H9 (cell line): ENCODE measurements around the gene TENM4. TPM values are rescaled to one million over a fixed set of nuclear protein-coding genes. Genes with fewer than 3 reads are reported as not detected.

Experiments used
- DNase-seq: peaks from one replicate; pipeline ENCODE4 v3.0.0-alpha.2; 2017
- H2AFZ ChIP-seq: one replicate; pipeline ENCODE4 v1.6.1; 2013; ENCODE audit warnings: mild to moderate bottlenecking, low read length, control low read depth, moderate library complexity
- H2AK5ac ChIP-seq: 2 replicates; pipeline ENCODE4 v1.6.1; 2013; ENCODE audit warnings: low read length, control low read depth, mixed read lengths; ENCODE audit not compliant: insufficient read length
- H2BK120ac ChIP-seq: one replicate; pipeline ENCODE4 v1.6.1; 2013; ENCODE audit warnings: low read depth, mild to moderate bottlenecking, low read length, control low read depth, inconsistent platforms; ENCODE audit not compliant: poor library complexity, severe bottlenecking
- H2BK12ac ChIP-seq: 2 replicates; pipeline ENCODE4 v1.6.1; 2013; ENCODE audit warnings: low read length, control low read depth, mixed read lengths, low read depth; ENCODE audit not compliant: insufficient read length
- H2BK15ac ChIP-seq: 2 replicates; pipeline ENCODE4 v1.6.1; 2013; ENCODE audit warnings: low read depth, low read length, control low read depth
- H2BK20ac ChIP-seq: one replicate; pipeline ENCODE4 v1.6.1; 2013; ENCODE audit warnings: low read depth, mild to moderate bottlenecking, low read length, control low read depth, inconsistent platforms; ENCODE audit not compliant: poor library complexity, severe bottlenecking
- H2BK5ac ChIP-seq: 2 replicates; pipeline ENCODE4 v1.6.1; 2013; ENCODE audit warnings: low read length, control low read depth, mixed read lengths; ENCODE audit not compliant: insufficient read length
- H3K14ac ChIP-seq: 2 replicates; pipeline ENCODE4 v1.6.1; 2013; ENCODE audit warnings: low read length, control low read depth; ENCODE audit not compliant: insufficient read depth
- H3K18ac ChIP-seq: 2 replicates; pipeline ENCODE4 v1.6.1; 2013; ENCODE audit warnings: low read depth, mild to moderate bottlenecking, mixed read lengths, low read length, control low read depth; ENCODE audit not compliant: insufficient read length
- H3K23ac ChIP-seq: 2 replicates; pipeline ENCODE4 v1.6.1; 2013; ENCODE audit warnings: low read length, control low read depth, mixed read lengths, low read depth; ENCODE audit not compliant: insufficient read length
- H3K23me2 ChIP-seq: 2 replicates; pipeline ENCODE4 v1.6.1; 2013; ENCODE audit warnings: low read depth, mild to moderate bottlenecking, mixed read lengths, low read length, control low read depth; ENCODE audit not compliant: insufficient read length, poor library complexity, severe bottlenecking
- H3K27ac ChIP-seq: 2 replicates; pipeline ENCODE4 v1.5.1; 2013; ENCODE audit warnings: low read length, control low read depth, mixed read lengths, low read depth; ENCODE audit not compliant: insufficient read length
- H3K27me3 ChIP-seq: 2 replicates; pipeline ENCODE4 v1.6.1; 2013; ENCODE audit warnings: low read length, control low read depth, inconsistent platforms; ENCODE audit not compliant: insufficient read depth
- H3K4ac ChIP-seq: 2 replicates; pipeline ENCODE4 v1.6.1; 2013; ENCODE audit warnings: low read depth, mild to moderate bottlenecking, control low read depth, inconsistent platforms, low read length, moderate library complexity
- H3K4me1 ChIP-seq: 2 replicates; pipeline ENCODE4 v1.6.1; 2013; ENCODE audit warnings: low read length, control low read depth, inconsistent platforms; ENCODE audit not compliant: insufficient read depth
- H3K4me2 ChIP-seq: 2 replicates; pipeline ENCODE4 v1.6.1; 2013; ENCODE audit warnings: low read length, control low read depth, mixed read lengths; ENCODE audit not compliant: insufficient read length, insufficient read depth
- H3K56ac ChIP-seq: 2 replicates; pipeline ENCODE4 v1.6.1; 2013; ENCODE audit warnings: low read depth, mild to moderate bottlenecking, mixed read lengths, low read length, control low read depth; ENCODE audit not compliant: insufficient read length
- H3K79me1 ChIP-seq: 2 replicates; pipeline ENCODE4 v1.6.1; 2013; ENCODE audit warnings: low read depth, mild to moderate bottlenecking, moderate library complexity, low read length, control low read depth, inconsistent platforms; ENCODE audit not compliant: insufficient read depth, poor library complexity, severe bottlenecking
- H3K79me2 ChIP-seq: 2 replicates; pipeline ENCODE4 v1.6.1; 2013; ENCODE audit warnings: low read length, control low read depth, inconsistent platforms; ENCODE audit not compliant: insufficient read depth
- H3K9ac ChIP-seq: 2 replicates; pipeline ENCODE4 v1.6.1; 2013; ENCODE audit warnings: low read length, control low read depth, mixed read lengths; ENCODE audit not compliant: insufficient read length; ENCODE audit errors: extremely low read depth
- H3K9me3 ChIP-seq: one replicate; pipeline ENCODE4 v1.6.1; 2013; ENCODE audit warnings: low read depth, low read length, inconsistent platforms; ENCODE audit not compliant: control insufficient read depth
- H3T11ph ChIP-seq: one replicate; pipeline ENCODE4 v1.6.1; 2013; ENCODE audit warnings: mild to moderate bottlenecking, low read length, control low read depth, inconsistent platforms
- H4K20me1 ChIP-seq: one replicate; pipeline ENCODE4 v1.6.1; 2013; ENCODE audit not compliant: control insufficient read depth, insufficient read length, insufficient read depth
- H4K5ac ChIP-seq: 2 replicates; pipeline ENCODE4 v1.6.1; 2013; ENCODE audit warnings: low read depth, mild to moderate bottlenecking, mixed read lengths, low read length, control low read depth; ENCODE audit not compliant: insufficient read length
- H4K8ac ChIP-seq: replicated peaks from 2 replicates; pipeline ENCODE4 v1.6.1; 2013; ENCODE audit warnings: low read length, control low read depth, mixed read lengths, low read depth; ENCODE audit not compliant: insufficient read length
- H4K91ac ChIP-seq: 2 replicates; pipeline ENCODE4 v1.6.1; 2013; ENCODE audit warnings: low read depth, mild to moderate bottlenecking, moderate library complexity, mixed read lengths, low read length, control low read depth; ENCODE audit not compliant: insufficient read length
- H3K27ac Mint-ChIP-seq, 3 experiments: 2 replicates in 2 of 3; 3 replicates in 1 of 3; pipeline ENCODE4 v1.8.0; 2020 to 2021; ENCODE audit warnings: mixed read lengths in 3 of 3, mild to moderate bottlenecking in 1 of 3, moderate library complexity in 1 of 3
- H3K27me3 Mint-ChIP-seq: 2 replicates; pipeline ENCODE4 v1.8.0; 2021; ENCODE audit warnings: low read depth, mild to moderate bottlenecking, moderate library complexity, mixed read lengths
- H3K36me3 Mint-ChIP-seq, 3 experiments: 2 replicates in 2 of 3; 3 replicates in 1 of 3; pipeline ENCODE4 v1.8.0; 2020 to 2021; ENCODE audit warnings: low read depth in 3 of 3, mixed read lengths in 3 of 3; ENCODE audit not compliant: insufficient read depth in 1 of 3
- H3K4me1 Mint-ChIP-seq, 2 experiments: 2 replicates each; pipeline ENCODE4 v1.8.0; 2020; ENCODE audit warnings: mixed read lengths in 2 of 2
- H3K4me3 Mint-ChIP-seq, 2 experiments: 2 replicates in 1 of 2; 3 replicates in 1 of 2; pipeline ENCODE4 v1.8.0; 2020 to 2021; ENCODE audit warnings: mild to moderate bottlenecking in 2 of 2, mixed read lengths in 2 of 2, moderate library complexity in 1 of 2
- H3K9me3 Mint-ChIP-seq, 2 experiments: 2 replicates in 1 of 2; 3 replicates in 1 of 2; pipeline ENCODE4 v1.8.0; 2020; ENCODE audit warnings: mild to moderate bottlenecking in 2 of 2, mixed read lengths in 2 of 2, moderate library complexity in 1 of 2
- WGBS: extraction: QIAGEN DNeasy Blood & Tissue Kit; methylation state at CpG from one replicate; pipeline ENCODE4 v1.1.7; 2013; ENCODE audit warnings: missing lambda C conversion rate, low lambda C conversion rate, mixed read lengths; ENCODE audit not compliant: insufficient read length; ENCODE audit errors: extremely low coverage; 5-methylcytosine and 5-hydroxymethylcytosine counted together
- total RNA-seq: library from RNA; stranded (reverse); gene quantifications from 2 replicates; pipeline ENCODE4 v1.2.1, GENCODE V29; 2021
- TF ChIP-seq, protein P1 (sequence below): fragments of 200-600 bp; sonication (generic); conservative IDR thresholded peaks from 3 replicates; pipeline ENCODE4 v1.8.0; 2021; ENCODE audit warnings: antibody characterized with exemption, mild to moderate bottlenecking

The TENM4 gene
- total RNA-seq, 1 experiment from 2014 or later = 4.6 TPM

DNA sequence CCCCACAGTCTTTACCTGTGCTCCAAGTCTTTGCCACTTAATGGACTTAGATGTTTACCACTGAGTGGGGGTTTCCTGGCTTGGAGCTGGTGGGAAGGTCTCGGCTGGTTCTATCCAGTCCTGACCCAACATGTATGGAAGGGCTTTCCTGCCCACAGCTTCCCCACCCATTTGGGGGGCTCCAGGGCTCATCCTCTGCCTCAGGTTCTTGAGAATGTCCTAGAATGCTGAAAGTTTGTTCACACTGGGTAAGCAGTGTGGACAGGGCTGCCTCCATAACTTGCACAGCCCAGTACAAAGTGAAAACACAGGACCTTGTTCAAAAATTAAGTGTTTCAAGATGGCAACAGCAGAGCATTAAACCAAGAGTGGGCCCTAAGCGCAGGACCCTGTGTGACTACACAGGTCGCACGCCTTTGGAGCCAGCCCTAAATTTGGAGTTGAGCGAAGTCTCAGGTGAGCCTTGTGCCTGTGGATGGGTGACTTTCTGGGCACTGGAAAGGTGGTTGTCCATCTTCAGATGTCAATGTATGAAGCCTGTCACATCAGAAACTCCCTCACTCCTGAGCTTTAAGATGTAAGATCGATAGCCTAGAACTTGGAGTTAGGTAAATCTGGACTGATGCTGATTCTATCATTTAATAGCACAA, 793.4 kb downstream of the TENM4 start:
- no peak overlapping the region for H3K18ac ChIP-seq
- no peak overlapping the region for H3K4me2 ChIP-seq
- no peaks in the 10 kb centered on the region for H3K4me1 ChIP-seq
- H3K23me2 ChIP-seq = no peaks in the 10 kb centered on the region
- no CpG with 5 or more reads among the region's 6 CpGs for WGBS
- no peaks in the 10 kb centered on the region for H3K79me1 ChIP-seq
- H4K91ac ChIP-seq = no peak overlapping the region
- no peak overlapping the region for H2BK5ac ChIP-seq
- no peak overlapping the region for H2AK5ac ChIP-seq
- H3K9ac ChIP-seq = no peak overlapping the region
- no peak overlapping the region for H2BK15ac ChIP-seq
- Mint-ChIP-seq H3K4me1 (peaks cover 10 to 13% of the 10 kb centered on the region in 2 experiments), H3K36me3 (no peaks in the 10 kb centered on the region), H3K9me3 (no peaks in the 10 kb centered on the region), H3K4me3 (no peak overlapping the region), H3K27ac (no peak overlapping the region), H3K27me3 (peaks cover 3% of the 10 kb centered on the region; the same call in 1 of the 2 replicates)
- H3T11ph ChIP-seq = no peak overlapping the region
- H3K79me2 ChIP-seq = no peaks in the 10 kb centered on the region
- DNase-seq = no peak
- H3K23ac ChIP-seq = no peak overlapping the region
- no peak overlapping the region for H4K8ac ChIP-seq
- H2BK20ac ChIP-seq = no peak overlapping the region
- H3K4ac ChIP-seq = no peak overlapping the region
- H3K27me3 ChIP-seq = no peaks in the 10 kb centered on the region
- no peak overlapping the region for H4K5ac ChIP-seq
- no peak overlapping the region for H3K27ac ChIP-seq
- no peak overlapping the region for H2AFZ ChIP-seq
- H2BK12ac ChIP-seq = no peak overlapping the region
- no peak overlapping the region for H3K14ac ChIP-seq
- no peak overlapping the region for H2BK120ac ChIP-seq
- H3K56ac ChIP-seq = no peak overlapping the region
- no peaks in the 10 kb centered on the region for H3K9me3 ChIP-seq
- TF ChIP-seq, protein P1, sequence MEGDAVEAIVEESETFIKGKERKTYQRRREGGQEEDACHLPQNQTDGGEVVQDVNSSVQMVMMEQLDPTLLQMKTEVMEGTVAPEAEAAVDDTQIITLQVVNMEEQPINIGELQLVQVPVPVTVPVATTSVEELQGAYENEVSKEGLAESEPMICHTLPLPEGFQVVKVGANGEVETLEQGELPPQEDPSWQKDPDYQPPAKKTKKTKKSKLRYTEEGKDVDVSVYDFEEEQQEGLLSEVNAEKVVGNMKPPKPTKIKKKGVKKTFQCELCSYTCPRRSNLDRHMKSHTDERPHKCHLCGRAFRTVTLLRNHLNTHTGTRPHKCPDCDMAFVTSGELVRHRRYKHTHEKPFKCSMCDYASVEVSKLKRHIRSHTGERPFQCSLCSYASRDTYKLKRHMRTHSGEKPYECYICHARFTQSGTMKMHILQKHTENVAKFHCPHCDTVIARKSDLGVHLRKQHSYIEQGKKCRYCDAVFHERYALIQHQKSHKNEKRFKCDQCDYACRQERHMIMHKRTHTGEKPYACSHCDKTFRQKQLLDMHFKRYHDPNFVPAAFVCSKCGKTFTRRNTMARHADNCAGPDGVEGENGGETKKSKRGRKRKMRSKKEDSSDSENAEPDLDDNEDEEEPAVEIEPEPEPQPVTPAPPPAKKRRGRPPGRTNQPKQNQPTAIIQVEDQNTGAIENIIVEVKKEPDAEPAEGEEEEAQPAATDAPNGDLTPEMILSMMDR = no peak
- no peaks in the 10 kb centered on the region for H4K20me1 ChIP-seq
